RWPE1 (cell line): ENCODE results near the gene GSN.

Source experiments
- CTCF ChIA-PET: fragments of 350-600 bp; sonication (Branson Sonifier 250); formaldehyde crosslinking; extraction: SDS; loops from one replicate; lab custom pipeline; 2021; lab: Yijun Ruan, JAX
- POLR2A ChIA-PET: fragments of 400-600 bp; formaldehyde crosslinking; extraction: SDS; loops from one replicate; lab custom pipeline; 2020; ENCODE audit warnings: antibody characterized with exemption; ENCODE audit not compliant: low non-redundant PET; lab: Yijun Ruan, JAX
- DNase-seq: peaks from one replicate; pipeline ENCODE4 v3.0.0; 2012; ENCODE audit warnings: low spot score
- H3K27ac ChIP-seq: fragments of 450-650 bp; 2 replicates; pipeline ENCODE4 v1.5.1; 2017
- CTCF ChIP-seq: fragments of 450-650 bp; conservative IDR thresholded peaks from 2 replicates; pipeline ENCODE4 v1.5.1; 2017; ENCODE audit warnings: low read depth, mild to moderate bottlenecking

GSN gene

GRCh38 chr9:121240472-121241135, 27.4 kb upstream of the GSN start:
- no peak for TF ChIP-seq CTCF
- DNase-seq = no peak
- H3K27ac ChIP-seq = no peak overlapping the region
- ChIA-PET POLR2A (no interaction called here), CTCF (interaction anchor here (0.7 to 2.2 kb wide), 2 partner anchors 28 to 79 kb away, joined by 3 to 6 read pairs; no protein-coding TSS in a partner anchor)

- CTCF ChIA-PET = interaction anchor here (2.2 kb wide), 1 partner anchor 29 kb away, joined by 6 read pairs; no protein-coding TSS in a partner anchor
- TF ChIP-seq CTCF = no peak
- H3K27ac ChIP-seq = no peak overlapping the region
- DNase-seq = peak; percentile 50
- POLR2A ChIA-PET = no interaction called here
These were observed 25.6 kb upstream of the GSN start for GRCh38 chr9:121242219-121242958.

- no peak overlapping the region for H3K27ac ChIP-seq
- ChIA-PET CTCF (interaction anchor here (2.2 kb wide), 1 partner anchor 30 kb away, joined by 6 read pairs; no protein-coding TSS in a partner anchor), POLR2A (no interaction called here)
- no peak for DNase-seq
- no peak for TF ChIP-seq CTCF
These were observed 25.0 kb upstream of the GSN start for GRCh38 chr9:121242959-121243346.

- ChIA-PET CTCF (no interaction called here), POLR2A (no interaction called here)
These were observed 21.0 kb upstream of the GSN start for GRCh38 chr9:121246821-121247561.

GRCh38 chr9:121249563-121249962, 18.4 kb upstream of the GSN start:
- ChIA-PET POLR2A (no interaction called here), CTCF (no interaction called here)
- H3K27ac ChIP-seq = no peak overlapping the region
- no peak for TF ChIP-seq CTCF
- DNase-seq = no peak

More at GRCh38 chr9:121246821-121247561, 21.0 kb upstream of the GSN start:
- no peak for DNase-seq
- no peak for TF ChIP-seq CTCF
- H3K27ac ChIP-seq = no peak overlapping the region
